Transverse colon (tissue), 3 donors: ENCODE data around the gene TMTC1.

ENCODE experiments used
- CTCF ChIP-seq, 5 experiments: fragments of 200-600 bp in 3 of 5; fragments of 450-650 bp in 2 of 5; sonication (generic) in 3 of 5; IDR thresholded peaks; 1 replicate in 2 of 5; 2 replicates in 3 of 5; pipeline ENCODE4 v1.5.1; 2016 to 2017; ENCODE audit warnings: antibody characterized with exemption in 5 of 5, inconsistent platforms in 3 of 5, mild to moderate bottlenecking in 2 of 5, moderate library complexity in 1 of 5
- POLR2A ChIP-seq: fragments of 450-650 bp; IDR thresholded peaks from one replicate; pipeline ENCODE4 v1.6.1; 2016; ENCODE audit warnings: antibody characterized with exemption, mild to moderate bottlenecking, moderate library complexity

- TF ChIP-seq CTCF (IDR thresholded peaks at IDR 0.05) (no peak), POLR2A (no peak)
These were observed 202.8 kb downstream of the TMTC1 start for GRCh38 chr12:29580971-29581370.
